ENCODE data around the gene GPATCH2L.

The GPATCH2L gene

GRCh38 chr14:76208340-76208739, 56.6 kb downstream of the GPATCH2L start:
- no peak for TF ChIP-seq CTCF (IDR thresholded peaks at IDR 0.05; ENCODE audit: low read depth, low read length, missing control alignments)
- H3K4me3 ChIP-seq (replicated peaks; ENCODE audit: low read depth, low read length), result no peak overlapping the region
- DNase-seq (ENCODE audit: extremely low read depth, low read depth), result no peak

GRCh38 chr14:76212242-76212641, 60.5 kb downstream of the GPATCH2L start:
- H3K4me3 ChIP-seq (replicated peaks; ENCODE audit: low read depth, low read length), result no peak overlapping the region
- TF ChIP-seq CTCF (IDR thresholded peaks at IDR 0.05; ENCODE audit: low read depth, low read length, missing control alignments), result no peak
- no peak for DNase-seq (ENCODE audit: extremely low read depth, low read depth)

GRCh38 chr14:76217179-76217578, 65.5 kb downstream of the GPATCH2L start:
- no peak for DNase-seq (ENCODE audit: extremely low read depth, low read depth)
- no peak overlapping the region for H3K4me3 ChIP-seq (replicated peaks; ENCODE audit: low read depth, low read length)
- no peak for TF ChIP-seq CTCF (IDR thresholded peaks at IDR 0.05; ENCODE audit: low read depth, low read length, missing control alignments)

- no peak overlapping the region for H3K4me3 ChIP-seq (replicated peaks; ENCODE audit: low read depth, low read length)
- TF ChIP-seq CTCF (IDR thresholded peaks at IDR 0.05; ENCODE audit: low read depth, low read length, missing control alignments), result no peak
- no peak for DNase-seq (ENCODE audit: extremely low read depth, low read depth)
Measured at GRCh38 chr14:76218662-76219061, 66.9 kb downstream of the GPATCH2L start.

- no peak overlapping the region for H3K4me3 ChIP-seq (replicated peaks; ENCODE audit: low read depth, low read length)
- no peak for TF ChIP-seq CTCF (IDR thresholded peaks at IDR 0.05; ENCODE audit: low read depth, low read length, missing control alignments)
- DNase-seq (ENCODE audit: extremely low read depth, low read depth), result no peak
Measured at GRCh38 chr14:76219873-76220272, 68.2 kb downstream of the GPATCH2L start.

- H3K4me3 ChIP-seq (replicated peaks; ENCODE audit: low read depth, low read length), result no peak overlapping the region
- no peak for TF ChIP-seq CTCF (IDR thresholded peaks at IDR 0.05; ENCODE audit: low read depth, low read length, missing control alignments)
- peak; percentile 49 for DNase-seq (ENCODE audit: extremely low read depth, low read depth)
Measured at GRCh38 chr14:76227450-76228050, 75.8 kb downstream of the GPATCH2L start.

GRCh38 chr14:76228138-76228537, 76.4 kb downstream of the GPATCH2L start:
- no peak for DNase-seq (ENCODE audit: extremely low read depth, low read depth)

More at GRCh38 chr14:76228138-76228537, 76.4 kb downstream of the GPATCH2L start:
- no peak for TF ChIP-seq CTCF (IDR thresholded peaks at IDR 0.05; ENCODE audit: low read depth, low read length, missing control alignments)
- no peak overlapping the region for H3K4me3 ChIP-seq (replicated peaks; ENCODE audit: low read depth, low read length)

All from HFF-Myc (cell line).